Dedifferentiated amniotic fluid mesenchymal stem cell (primary cell): Measurements from ENCODE around the gene CCDC12.

Source experiments
- DNase-seq: peaks from one replicate; pipeline ENCODE4 v3.0.0-alpha.2; 2016; ENCODE audit errors: extremely low spot score

Gene CCDC12

DNA sequence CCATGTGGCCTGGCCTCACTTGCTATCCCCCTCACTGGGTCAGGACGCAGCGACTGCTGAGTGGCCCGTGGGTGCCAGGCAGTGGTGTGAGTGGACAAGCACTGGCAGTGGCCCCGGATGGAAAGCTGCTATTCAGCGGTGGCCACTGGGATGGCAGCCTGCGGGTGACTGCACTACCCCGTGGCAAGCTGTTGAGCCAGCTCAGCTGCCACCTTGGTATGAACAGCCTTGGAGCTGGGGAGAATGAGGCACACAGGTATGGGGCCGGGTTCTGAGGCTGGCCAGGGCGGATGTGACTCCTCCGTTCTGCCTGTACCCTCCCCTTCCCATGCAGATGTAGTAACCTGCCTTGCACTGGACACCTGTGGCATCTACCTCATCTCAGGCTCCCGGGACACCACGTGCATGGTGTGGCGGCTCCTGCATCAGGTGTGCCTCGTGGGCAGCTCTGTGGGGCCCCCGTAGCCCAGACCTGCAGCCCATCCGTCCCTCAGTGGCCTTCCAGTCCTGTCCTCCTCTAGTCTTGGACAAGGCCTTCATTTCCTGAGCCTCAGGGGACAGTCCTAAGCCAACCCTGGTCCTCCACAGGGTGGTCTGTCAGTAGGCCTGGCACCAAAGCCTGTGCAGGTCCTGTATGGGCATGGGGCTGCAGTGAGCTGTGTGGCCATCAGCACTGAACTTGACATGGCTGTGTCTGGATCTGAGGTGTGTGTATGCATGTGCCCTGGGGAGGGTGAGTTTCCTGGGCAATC lies 31.1 kb upstream of the CCDC12 start:
- DNase-seq = no peak

DNA sequence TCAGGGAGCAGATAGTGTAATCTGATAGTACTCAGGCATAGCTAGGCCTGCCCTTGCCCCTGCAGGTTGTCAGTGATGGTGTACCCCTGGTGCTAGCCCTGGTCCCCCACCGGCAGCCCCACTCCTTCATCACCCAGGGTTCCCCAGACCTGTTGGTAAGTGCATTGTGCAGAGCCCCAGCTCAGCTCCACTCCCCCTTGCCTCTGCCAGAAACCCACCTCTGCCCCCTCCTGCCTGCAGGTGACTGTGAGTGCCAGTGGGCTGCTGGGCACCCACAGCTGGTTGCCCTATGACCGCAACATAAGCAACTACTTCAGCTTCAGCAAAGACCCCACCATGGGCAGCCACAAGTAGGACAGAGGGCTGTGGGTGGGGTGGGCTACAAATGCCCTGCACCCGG lies 30.5 kb upstream of the CCDC12 start:
- no peak for DNase-seq

DNA sequence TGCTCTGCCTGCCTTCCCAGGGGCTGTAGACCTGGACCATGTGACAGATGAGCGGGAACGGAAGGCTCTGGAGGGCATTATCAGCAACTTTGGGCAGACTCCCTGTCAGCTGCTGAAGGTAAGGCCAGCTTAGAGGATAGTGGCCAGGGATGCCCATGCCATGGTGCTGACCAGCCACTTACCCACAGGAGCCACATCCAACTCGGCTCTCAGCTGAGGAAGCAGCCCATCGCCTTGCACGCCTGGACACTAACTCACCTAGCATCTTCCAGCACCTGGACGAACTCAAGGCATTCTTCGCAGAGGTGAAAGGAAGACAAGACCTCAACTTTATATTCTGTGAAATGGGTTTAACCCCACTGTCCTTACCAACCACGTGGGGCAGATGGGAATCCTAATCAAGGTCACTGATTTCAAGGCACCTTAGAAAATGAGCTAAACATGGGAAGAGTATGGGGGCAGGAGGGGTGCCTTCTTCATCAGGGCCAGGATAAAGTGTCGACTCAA lies 29.7 kb upstream of the CCDC12 start:
- no peak for DNase-seq

DNA sequence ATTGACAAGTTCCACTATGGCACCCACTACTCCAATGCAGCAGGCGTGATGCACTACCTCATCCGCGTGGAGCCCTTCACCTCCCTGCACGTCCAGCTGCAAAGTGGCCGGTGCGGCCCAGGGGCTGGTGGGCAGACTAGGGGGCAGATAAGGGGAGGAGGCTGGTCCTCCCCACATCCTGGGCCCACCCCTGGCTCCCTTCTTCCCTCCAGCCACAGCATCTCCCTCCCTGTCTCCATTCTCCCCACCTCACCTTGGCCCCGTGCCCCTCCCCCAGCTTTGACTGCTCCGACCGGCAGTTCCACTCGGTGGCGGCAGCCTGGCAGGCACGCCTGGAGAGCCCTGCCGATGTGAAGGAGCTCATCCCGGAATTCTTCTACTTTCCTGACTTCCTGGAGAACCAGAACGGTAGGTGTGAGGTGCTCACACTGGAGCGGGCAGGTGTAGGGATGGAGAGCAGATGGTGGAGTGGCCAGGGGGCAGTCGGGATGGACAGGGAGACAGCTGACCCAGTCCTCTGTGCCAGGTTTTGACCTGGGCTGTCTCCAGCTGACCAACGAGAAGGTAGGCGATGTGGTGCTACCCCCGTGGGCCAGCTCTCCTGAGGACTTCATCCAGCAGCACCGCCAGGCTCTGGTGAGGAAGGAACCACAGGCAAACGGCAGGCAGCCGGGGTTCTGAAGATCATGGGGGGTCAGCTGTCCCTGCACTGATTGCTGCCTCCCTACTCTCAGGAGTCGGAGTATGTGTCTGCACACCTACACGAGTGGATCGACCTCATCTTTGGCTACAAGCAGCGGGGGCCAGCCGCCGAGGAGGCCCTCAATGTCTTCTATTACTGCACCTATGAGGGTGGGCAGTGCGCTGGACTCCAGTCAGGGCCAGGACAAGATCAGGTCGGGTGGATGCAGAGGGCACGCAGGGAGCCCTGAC lies 28.9 kb upstream of the CCDC12 start:
- DNase-seq = no peak

DNA sequence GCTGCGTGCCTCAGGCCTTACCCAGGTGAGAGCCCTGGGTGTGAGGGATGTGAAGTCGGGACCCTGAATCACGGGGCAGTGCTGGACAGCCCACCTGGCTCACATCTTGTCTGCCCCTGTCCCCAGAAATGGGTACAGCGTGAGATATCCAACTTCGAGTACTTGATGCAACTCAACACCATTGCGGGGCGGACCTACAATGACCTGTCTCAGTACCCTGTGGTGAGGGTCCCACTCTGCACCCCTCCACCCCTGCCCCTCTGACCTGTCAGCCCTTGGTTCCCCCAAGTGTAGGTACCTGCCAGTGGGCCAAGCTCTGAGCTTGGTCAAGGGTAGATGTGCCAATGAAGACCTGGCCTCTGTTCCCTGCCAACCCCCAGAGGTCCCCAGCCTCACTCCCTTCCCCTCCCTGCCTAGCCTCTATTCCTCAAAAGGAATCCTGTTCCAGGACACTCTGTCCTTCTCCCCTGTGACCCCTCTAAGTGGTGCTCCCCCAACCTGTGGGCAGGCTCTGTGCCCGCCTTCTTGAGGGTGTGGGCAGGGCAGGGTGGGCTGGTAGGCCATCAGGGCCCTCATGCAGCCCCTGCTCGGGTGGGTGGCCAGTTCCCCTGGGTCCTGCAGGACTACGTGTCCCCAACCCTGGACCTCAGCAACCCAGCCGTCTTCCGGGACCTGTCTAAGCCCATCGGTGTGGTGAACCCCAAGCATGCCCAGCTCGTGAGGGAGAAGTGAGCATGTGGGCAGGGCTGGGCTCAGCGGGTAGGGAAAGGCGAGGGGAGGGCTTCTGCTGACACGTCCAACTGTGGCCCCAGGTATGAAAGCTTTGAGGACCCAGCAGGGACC lies 28.0 kb upstream of the CCDC12 start:
- no peak for DNase-seq

DNA sequence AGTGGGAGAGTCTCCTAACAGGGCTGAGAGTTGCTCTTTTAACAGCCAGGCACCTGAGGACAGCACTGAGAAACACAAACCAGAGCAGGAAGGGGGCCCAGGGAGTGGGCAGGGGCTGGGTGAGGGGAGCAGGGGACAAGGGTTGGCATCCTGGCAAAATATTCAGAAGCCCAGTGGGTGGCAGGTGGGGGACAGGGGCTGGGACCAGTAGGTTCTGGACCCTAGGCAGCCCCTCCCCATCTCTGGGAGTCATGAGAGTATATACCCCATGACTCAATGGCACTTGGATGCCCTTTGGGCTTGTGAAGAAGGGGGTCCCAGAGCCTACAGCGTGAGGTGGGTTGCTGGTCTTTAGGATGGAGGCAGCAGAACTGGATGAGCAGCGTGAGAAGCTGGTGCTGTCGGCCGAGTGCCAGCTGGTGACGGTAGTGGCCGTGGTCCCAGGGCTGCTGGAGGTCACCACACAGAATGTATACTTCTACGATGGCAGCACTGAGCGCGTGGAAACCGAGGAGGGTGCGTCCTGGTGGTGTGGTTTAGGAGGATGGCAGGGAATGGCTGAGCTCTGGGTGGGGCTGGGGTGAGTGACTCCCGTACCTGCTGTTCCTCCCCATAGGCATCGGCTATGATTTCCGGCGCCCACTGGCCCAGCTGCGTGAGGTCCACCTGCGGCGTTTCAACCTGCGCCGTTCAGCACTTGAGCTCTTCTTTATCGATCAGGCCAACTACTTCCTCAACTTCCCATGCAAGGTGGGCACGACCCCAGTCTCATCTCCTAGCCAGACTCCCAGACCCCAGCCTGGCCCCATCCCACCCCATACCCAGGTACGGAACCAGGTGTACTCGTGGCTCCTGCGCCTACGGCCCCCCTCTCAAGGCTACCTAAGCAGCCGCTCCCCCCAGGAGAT lies 27.2 kb upstream of the CCDC12 start:
- no peak for DNase-seq

DNA sequence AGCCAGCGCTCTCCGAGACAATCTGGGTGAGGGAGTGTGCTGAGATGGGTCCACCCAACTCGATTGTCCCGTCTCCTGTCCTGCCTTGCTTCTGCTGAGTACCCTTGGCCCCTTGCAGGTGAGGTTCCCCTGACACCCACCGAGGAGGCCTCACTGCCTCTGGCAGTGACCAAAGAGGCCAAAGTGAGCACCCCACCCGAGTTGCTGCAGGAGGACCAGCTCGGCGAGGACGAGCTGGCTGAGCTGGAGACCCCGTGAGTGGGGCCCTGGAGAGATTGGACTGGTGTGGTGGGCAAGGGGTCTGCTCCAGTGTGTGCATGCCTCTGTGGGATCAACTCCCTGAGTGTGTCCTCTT lies 26.5 kb upstream of the CCDC12 start:
- DNase-seq = no peak

DNA sequence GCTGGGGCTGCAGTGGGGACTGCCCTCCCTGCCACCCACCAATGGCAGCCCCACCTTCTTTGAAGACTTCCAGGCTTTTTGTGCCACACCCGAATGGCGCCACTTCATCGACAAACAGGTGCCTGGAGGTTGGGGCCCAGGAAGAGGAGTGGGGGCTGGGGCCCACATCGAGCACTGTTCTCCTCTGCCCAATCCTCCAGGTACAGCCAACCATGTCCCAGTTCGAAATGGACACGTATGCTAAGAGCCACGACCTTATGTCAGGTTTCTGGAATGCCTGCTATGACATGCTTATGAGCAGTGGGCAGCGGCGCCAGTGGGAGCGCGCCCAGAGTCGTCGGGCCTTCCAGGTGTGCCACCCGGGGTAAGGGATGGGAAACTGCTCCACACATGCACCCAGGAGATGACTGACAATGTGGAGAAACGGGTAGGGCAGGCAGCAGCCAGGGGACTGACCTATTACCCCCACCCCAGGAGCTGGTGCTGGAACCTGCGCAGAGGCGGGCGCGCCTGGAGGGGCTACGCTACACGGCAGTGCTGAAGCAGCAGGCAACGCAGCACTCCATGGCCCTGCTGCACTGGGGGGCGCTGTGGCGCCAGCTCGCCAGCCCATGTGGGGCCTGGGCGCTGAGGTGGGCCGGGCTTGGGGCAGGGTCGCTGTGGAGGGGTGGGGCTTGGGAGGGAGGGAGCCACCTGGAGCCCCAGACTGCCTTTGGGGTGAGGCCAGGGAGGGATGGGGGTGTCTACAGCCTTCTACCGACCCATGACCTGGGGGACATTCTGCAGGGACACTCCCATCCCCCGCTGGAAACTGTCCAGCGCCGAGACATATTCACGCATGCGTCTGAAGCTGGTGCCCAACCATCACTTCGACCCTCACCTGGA lies 25.9 kb upstream of the CCDC12 start:
- no peak for DNase-seq

DNA sequence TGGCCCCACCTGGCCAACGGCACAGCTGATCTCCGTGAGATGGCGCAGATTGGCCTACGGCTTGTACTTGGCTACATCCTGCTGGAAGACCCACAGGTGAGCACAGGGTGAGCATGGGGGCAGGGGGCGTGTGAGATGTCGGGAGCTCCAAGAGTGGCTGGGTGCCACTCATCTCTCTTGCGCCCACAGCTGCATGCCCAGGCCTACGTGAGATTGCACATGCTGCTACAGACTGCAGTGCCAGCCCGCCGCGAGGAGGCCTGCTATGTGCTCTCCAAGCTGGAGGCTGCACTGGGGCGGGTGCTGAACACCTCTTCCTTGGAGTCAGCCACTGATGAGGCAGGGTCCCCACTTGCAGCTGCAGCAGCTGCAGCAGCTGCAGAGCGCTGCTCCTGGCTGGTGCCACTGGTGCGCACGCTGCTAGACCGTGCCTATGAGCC lies 25.2 kb upstream of the CCDC12 start:
- no peak for DNase-seq

DNA sequence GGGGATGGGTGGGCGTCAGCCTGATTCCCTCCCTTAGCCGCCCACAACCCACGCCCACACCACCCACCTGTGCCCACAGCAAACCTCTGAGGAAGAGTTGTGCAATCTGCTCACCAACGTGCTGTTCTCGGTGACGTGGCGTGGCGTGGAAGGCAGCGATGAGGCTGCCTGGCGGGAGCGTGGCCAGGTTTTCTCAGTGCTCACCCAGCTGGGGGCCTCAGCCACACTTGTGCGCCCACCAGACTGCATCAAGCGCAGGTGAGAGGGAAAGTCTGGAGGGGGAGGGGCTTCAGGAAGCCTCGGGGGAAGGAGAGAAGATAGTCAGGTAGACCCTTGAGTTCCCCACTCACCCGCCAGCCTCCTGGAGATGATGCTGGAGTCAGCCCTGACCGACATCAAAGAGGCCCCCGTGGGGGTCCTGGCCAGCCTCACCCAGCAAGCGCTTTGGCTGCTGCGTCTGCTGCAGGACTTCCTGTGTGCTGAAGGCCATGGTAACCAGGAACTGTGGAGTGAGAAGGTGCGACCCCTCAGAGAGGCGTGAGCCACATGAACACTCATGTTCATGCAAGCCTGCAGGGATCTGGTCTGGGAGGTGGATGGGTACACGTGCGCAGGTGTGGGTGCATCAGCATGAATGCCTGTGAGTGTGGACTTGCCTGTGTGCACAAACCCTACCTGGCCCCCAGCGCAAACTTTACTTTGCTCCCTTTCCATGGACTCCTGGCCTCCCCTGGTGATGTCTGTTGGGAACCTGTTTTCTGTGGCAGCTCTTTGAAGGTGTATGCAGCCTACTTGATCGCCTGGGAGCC lies 24.6 kb upstream of the CCDC12 start:
- DNase-seq = no peak

DNA sequence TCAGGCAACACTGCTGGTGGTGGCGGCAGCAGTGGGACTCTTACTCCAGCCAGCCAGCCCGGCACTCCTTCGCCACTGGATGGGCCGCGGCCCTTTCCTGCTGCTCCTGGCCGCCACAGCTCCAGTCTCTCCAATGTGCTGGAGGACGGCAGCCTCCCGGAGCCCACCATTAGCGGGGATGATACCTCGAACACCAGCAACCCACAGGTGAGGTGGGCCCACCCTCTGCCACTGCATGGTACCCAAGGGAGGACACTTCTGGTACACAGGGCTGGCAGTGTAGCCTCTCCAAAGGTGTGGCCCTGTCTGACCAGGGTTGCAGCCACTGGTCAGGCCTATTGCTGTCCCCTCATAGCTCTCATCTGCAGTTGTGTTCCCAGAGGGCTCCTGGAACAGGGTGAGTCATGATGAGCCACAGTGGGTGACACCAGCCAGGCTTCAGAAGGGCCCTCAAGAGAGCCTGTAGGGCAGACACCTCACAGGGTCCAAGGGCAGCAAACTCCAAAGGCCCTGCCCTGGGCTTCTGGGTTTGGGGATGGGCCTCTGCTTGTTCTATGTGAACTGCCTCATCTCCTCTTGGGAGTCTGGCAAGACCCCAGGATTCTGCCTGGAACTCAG lies 23.8 kb upstream of the CCDC12 start:
- DNase-seq = no peak

DNA sequence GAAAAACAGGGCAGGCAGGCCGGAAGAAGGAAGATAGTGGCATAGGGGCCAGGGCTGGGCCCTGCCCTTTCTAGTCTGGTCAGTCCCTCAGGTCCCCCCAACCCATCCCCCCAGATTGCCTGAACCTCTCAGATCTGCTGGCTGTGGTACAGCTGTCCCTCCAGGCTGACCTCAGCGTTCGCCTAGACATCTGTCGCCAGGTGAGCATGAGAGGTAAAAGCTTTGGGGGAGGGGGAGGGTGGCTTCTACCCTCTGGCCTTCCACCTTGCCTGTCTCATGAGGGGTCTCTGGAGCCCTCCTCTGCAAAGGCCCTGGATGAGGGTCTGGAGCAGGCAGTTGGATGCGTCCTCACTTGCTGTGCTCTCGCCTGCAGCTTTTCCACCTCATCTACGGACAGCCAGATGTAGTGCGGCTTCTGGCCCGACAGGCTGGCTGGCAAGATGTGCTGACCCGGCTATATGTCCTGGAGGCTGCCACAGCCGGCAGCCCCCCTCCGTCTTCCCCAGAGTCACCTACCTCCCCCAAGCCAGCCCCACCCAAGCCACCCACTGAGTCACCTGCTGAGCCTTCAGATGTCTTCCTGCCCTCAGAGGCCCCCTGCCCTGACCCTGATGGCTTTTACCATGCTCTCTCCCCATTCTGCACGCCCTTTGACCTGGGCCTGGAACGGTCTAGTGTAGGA lies 23.1 kb upstream of the CCDC12 start:
- DNase-seq = no peak

DNA sequence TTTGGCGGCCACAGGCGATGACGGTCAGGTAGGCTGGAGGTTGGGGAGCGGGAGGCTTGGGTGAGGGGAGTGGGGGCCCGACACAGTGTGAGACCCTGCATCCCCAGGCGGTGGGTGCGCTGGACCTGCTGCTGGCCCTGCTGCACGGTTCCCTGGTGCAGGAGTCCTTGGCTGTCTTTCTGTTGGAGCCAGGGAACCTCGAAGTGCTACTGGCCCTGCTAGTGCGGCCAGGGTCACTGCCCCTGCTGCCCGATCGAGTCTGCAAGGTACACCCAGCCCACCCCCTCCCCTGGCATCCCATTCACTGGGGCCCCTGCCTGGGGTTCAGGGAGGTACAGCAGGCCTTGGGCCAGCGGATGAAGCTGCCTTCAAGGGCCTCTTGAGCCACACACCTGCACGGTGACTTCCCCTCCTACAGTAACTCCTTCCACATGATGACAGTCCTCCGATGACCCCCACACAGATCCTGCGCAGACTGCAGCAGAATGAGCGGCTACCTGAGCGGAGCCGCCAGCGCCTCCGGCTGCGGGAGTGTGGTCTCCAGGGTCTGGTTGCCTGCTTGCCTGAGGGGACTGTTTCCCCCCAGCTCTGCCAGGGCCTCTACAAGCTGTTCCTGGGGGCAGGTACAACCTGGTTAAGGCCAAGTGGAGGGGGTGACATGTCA lies 22.4 kb upstream of the CCDC12 start:
- no peak for DNase-seq

DNA sequence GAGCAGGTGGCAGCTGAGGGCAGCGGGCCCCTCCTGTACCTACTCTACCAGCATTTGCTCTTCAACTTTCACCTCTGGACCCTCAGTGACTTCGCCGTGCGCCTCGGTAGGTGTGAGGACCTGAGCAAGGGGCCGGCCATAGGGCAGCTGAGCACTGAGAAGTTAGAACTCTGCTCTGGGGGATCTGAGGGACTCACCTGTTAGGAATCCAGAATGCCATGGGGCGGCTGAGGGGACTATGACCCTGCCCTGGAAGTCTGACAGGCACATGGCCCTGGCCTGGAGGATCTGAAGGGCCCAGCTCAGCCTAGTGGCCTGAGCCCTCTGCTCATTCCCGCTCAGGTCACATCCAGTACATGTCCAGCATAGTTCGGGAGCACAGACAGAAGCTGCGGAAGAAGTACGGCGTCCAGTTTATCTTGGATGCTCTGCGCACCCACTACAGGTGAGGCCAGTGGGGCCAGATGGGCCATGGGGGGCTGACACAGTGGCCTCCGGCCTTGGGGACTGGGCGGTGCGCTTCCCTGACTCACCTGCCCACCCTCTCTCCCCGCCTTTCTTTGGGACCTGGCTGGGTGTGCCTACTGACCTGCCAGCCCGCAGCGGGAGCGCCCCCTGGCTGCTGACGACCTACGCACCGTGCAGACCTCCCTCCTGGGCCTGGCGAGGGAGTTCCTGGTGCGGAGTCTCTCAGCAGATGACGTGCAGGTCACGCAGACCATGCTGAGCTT lies 21.7 kb upstream of the CCDC12 start:
- DNase-seq = no peak

DNA sequence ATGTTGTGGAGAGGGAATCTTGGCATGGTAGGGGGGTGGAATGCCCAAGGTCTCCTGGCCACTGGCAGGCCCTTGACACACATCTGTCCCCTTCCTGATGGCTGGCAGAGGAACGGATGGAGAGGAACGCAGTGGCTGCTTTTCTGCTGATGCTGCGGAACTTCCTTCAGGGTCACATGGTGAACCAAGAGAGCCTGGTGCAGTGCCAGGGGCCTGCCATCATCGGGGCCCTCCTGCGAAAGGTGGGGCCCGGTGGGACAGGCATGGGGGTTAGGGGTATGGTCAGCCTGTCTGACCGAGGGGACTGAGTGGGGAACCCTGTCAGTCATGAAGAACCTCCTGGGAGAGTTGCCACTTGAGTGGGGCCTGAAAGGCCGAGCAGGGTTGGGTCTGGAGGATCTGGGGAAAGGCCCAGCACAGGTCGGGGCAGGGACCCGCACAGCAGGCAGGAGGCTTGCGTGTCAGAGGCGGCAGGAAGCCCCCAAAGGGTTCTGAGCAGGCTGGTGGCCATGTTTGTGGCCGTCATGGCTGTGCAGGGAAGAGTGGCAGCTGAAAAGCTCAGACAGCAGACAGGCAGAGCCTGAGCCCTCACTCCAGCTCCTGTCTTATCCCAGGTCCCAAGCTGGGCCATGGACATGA lies 21.0 kb upstream of the CCDC12 start:
- no peak for DNase-seq
